IMR-90 (cell line): ENCODE measurements around the gene PPP2R5E. TPM values are rescaled to one million over a fixed set of nuclear protein-coding genes. Genes with fewer than 3 reads are reported as not detected.

Experiments
- ATAC-seq: fragments of 200-7000 bp; cut with Tn5 transposase; 2 replicates; pipeline ENCODE4 v1.9.1; 2020; ENCODE audit warnings: low read depth, mild to moderate bottlenecking, moderate library complexity
- BruUV-seq: library from RNA; stranded (reverse); fragments of 400-500 nt; replicated peaks from 2 replicates; lab custom pipeline; 2021; lab: Mats Ljungman, UMichigan
- CTCF ChIA-PET: fragments of 300-600 bp; formaldehyde crosslinking; extraction: SDS; loops from one replicate; lab custom pipeline; 2021; ENCODE audit warnings: antibody characterized with exemption; lab: Yijun Ruan, JAX
- POLR2A ChIA-PET: fragments of 300-600 bp; sonication (Branson Sonifier 250); formaldehyde crosslinking; loops from one replicate; lab custom pipeline; 2022; ENCODE audit warnings: antibody characterized with exemption; ENCODE audit not compliant: unreplicated experiment; lab: Charles Lee
- DNase-seq: peaks from one replicate; pipeline ENCODE4 v3.0.0; 2013
- H2AFZ ChIP-seq: replicated peaks from 2 replicates; pipeline ENCODE3; 2013; ENCODE audit warnings: low read length, mild to moderate bottlenecking; ENCODE audit not compliant: poor library complexity
- H2AK5ac ChIP-seq: 2 replicates; pipeline ENCODE4 v1.6.1; 2013; ENCODE audit warnings: low read depth, low read length, inconsistent platforms
- H2AK9ac ChIP-seq: replicated peaks from 2 replicates; pipeline ENCODE3; 2013; ENCODE audit warnings: mild to moderate bottlenecking, low read depth, low read length, moderate library complexity; ENCODE audit not compliant: poor library complexity
- H2BK120ac ChIP-seq: 2 replicates; pipeline ENCODE4 v1.6.1; 2013; ENCODE audit warnings: low read depth, low read length, inconsistent platforms
- H2BK15ac ChIP-seq: 3 replicates; pipeline ENCODE4 v1.6.1; 2013; ENCODE audit warnings: low read depth, low read length, inconsistent platforms
- H2BK20ac ChIP-seq: 2 replicates; pipeline ENCODE4 v1.6.1; 2013; ENCODE audit warnings: low read depth, mild to moderate bottlenecking, inconsistent platforms, low read length, moderate library complexity
- H2BK5ac ChIP-seq: 2 replicates; pipeline ENCODE4 v1.6.1; 2013; ENCODE audit warnings: mild to moderate bottlenecking, low read depth, low read length, inconsistent platforms; ENCODE audit not compliant: poor library complexity, severe bottlenecking
- H3K14ac ChIP-seq: replicated peaks from 2 replicates; pipeline ENCODE4 v1.6.1; 2013; ENCODE audit warnings: low read depth, low read length, inconsistent platforms
- H3K18ac ChIP-seq: 2 replicates; pipeline ENCODE4 v1.6.1; 2013; ENCODE audit warnings: low read depth, low read length, control low read depth
- H3K23ac ChIP-seq: 2 replicates; pipeline ENCODE4 v1.6.1; 2013; ENCODE audit warnings: low read depth, low read length, inconsistent platforms
- H3K27ac ChIP-seq: 2 replicates; pipeline ENCODE4 v1.5.1; 2013; ENCODE audit warnings: mild to moderate bottlenecking, control low read depth, low read length; ENCODE audit not compliant: insufficient read depth
- H3K27me3 ChIP-seq: 2 replicates; pipeline ENCODE4 v1.6.1; 2013; ENCODE audit warnings: low read length; ENCODE audit not compliant: control insufficient read depth, insufficient read depth
- H3K36me3 ChIP-seq: 2 replicates; pipeline ENCODE4 v1.6.1; 2013; ENCODE audit warnings: low read length, mixed read lengths; ENCODE audit not compliant: control insufficient read depth, insufficient read depth
- H3K4ac ChIP-seq: 2 replicates; pipeline ENCODE4 v1.6.1; 2013; ENCODE audit warnings: low read depth, low read length, inconsistent platforms
- H3K4me1 ChIP-seq: 2 replicates; pipeline ENCODE4 v1.6.1; 2013; ENCODE audit warnings: low read length, mixed read lengths; ENCODE audit not compliant: control insufficient read depth, insufficient read depth
- H3K4me2 ChIP-seq: 2 replicates; pipeline ENCODE4 v1.6.1; 2013; ENCODE audit warnings: low read depth, mild to moderate bottlenecking, control low read depth, low read length, moderate library complexity
- H3K4me3 ChIP-seq: 2 replicates; pipeline ENCODE4 v1.5.1; 2013; ENCODE audit warnings: low read depth, mild to moderate bottlenecking, control low read depth, low read length, moderate library complexity; ENCODE audit not compliant: insufficient read depth
- H3K56ac ChIP-seq: 2 replicates; pipeline ENCODE4 v1.6.1; 2013; ENCODE audit warnings: low read length, inconsistent platforms; ENCODE audit not compliant: insufficient read depth; ENCODE audit errors: extremely low read depth
- H3K79me1 ChIP-seq, 2 experiments: 2 replicates each; pipeline ENCODE4 v1.6.1; 2013; ENCODE audit warnings: low read length in 2 of 2, inconsistent platforms in 1 of 2, low read depth in 1 of 2
- H3K9ac ChIP-seq: 2 replicates; pipeline ENCODE4 v1.6.1; 2013; ENCODE audit warnings: low read depth, low read length, control low read depth
- H3K9me1 ChIP-seq: 2 replicates; pipeline ENCODE4 v1.6.1; 2013; ENCODE audit warnings: low read length, inconsistent platforms; ENCODE audit not compliant: insufficient read depth
- H3K9me3 ChIP-seq: 2 replicates; pipeline ENCODE4 v1.6.1; 2013; ENCODE audit warnings: low read length; ENCODE audit not compliant: control insufficient read depth, insufficient read depth
- H4K20me1 ChIP-seq: 2 replicates; pipeline ENCODE4 v1.6.1; 2013; ENCODE audit warnings: low read length, inconsistent platforms; ENCODE audit not compliant: insufficient read depth
- H4K5ac ChIP-seq: 2 replicates; pipeline ENCODE4 v1.6.1; 2013; ENCODE audit warnings: mild to moderate bottlenecking, low read depth, low read length, control low read depth
- H4K8ac ChIP-seq, 2 experiments: 2 replicates each; pipeline ENCODE4 v1.6.1; 2013; ENCODE audit warnings: low read depth in 2 of 2, low read length in 2 of 2, control low read depth in 1 of 2, inconsistent platforms in 1 of 2
- H4K91ac ChIP-seq: 2 replicates; pipeline ENCODE4 v1.6.1; 2013; ENCODE audit warnings: low read depth, low read length, inconsistent platforms; ENCODE audit not compliant: insufficient read depth
- BHLHE40 ChIP-seq: fragments of 150-350 bp; IDR thresholded peaks from 2 replicates; pipeline ENCODE4 v1.6.1; 2016; ENCODE audit warnings: mild to moderate bottlenecking, low read depth, low read length
- CEBPB ChIP-seq: IDR thresholded peaks from 2 replicates; pipeline ENCODE4 v1.6.1; 2012; ENCODE audit warnings: low read depth, low read length, improper control_type of control experiment
- CHD1 ChIP-seq: IDR thresholded peaks from 2 replicates; pipeline ENCODE4 v1.6.1; 2012; ENCODE audit warnings: low read depth, low read length, improper control_type of control experiment
- FOS ChIP-seq: fragments of 150-350 bp; IDR thresholded peaks from 2 replicates; pipeline ENCODE4 v1.6.1; 2016; ENCODE audit warnings: low read depth, low read length
- MAFK ChIP-seq: IDR thresholded peaks from 2 replicates; pipeline ENCODE4 v1.6.1; 2012; ENCODE audit warnings: low read depth, low read length, improper control_type of control experiment
- MAZ ChIP-seq: IDR thresholded peaks from 2 replicates; pipeline ENCODE4 v1.6.1; 2012; ENCODE audit warnings: low read depth, mild to moderate bottlenecking, low read length, improper control_type of control experiment, moderate library complexity, borderline replicate concordance
- MXI1 ChIP-seq: IDR thresholded peaks from 2 replicates; pipeline ENCODE4 v1.6.1; 2012; ENCODE audit warnings: low read depth, mild to moderate bottlenecking, low read length, moderate library complexity, borderline replicate concordance
- NFE2L2 ChIP-seq: fragments of 150-350 bp; IDR thresholded peaks from 2 replicates; pipeline ENCODE4 v1.6.1; 2016; ENCODE audit warnings: low read depth, mild to moderate bottlenecking, low read length
- POLR2A ChIP-seq: IDR thresholded peaks from 2 replicates; pipeline ENCODE4 v1.6.1; 2012; ENCODE audit warnings: mild to moderate bottlenecking, low read depth, low read length
- RAD21 ChIP-seq: IDR thresholded peaks from 2 replicates; pipeline ENCODE4 v1.6.1; 2012; ENCODE audit warnings: low read length, improper control_type of control experiment
- RCOR1 ChIP-seq: IDR thresholded peaks from 2 replicates; pipeline ENCODE4 v1.6.1; 2012; ENCODE audit warnings: mild to moderate bottlenecking, low read length, improper control_type of control experiment; ENCODE audit not compliant: insufficient replicate concordance
- RFX5 ChIP-seq: IDR thresholded peaks from 2 replicates; pipeline ENCODE4 v1.8.0; 2012; ENCODE audit warnings: low read depth, mild to moderate bottlenecking, low read length, moderate library complexity
- SMC3 ChIP-seq: fragments of 150-350 bp; IDR thresholded peaks from 2 replicates; pipeline ENCODE4 v1.6.1; 2016; ENCODE audit warnings: low read depth, mild to moderate bottlenecking, antibody characterized with exemption, low read length, moderate library complexity
- WGBS, 2 experiments: methylation state at CpG; one replicate each; pipeline versions ENCODE4 v1.1.5 to v1.1.7; 2013; ENCODE audit warnings: missing lambda C conversion rate in 2 of 2; ENCODE audit not compliant: insufficient read length in 1 of 2; ENCODE audit errors: extremely low coverage in 2 of 2; 5-methylcytosine and 5-hydroxymethylcytosine counted together
- dilution Hi-C: fragments of 300-500 bp; cut with HindIII; formaldehyde crosslinking; loops from one replicate; pipeline ENCODE4 v1.14.3; 2018; ENCODE audit warnings: low sequenced_read_pairs; ENCODE audit not compliant: unreplicated experiment
- in situ Hi-C: fragments of 300-500 bp; cut with MboI; formaldehyde crosslinking; loops from 3 replicates; pipeline ENCODE4 v1.14.3; 2019; ENCODE audit warnings: low sequenced_read_pairs, inconsistent platforms, mixed read lengths
- intact Hi-C: fragments of 100-400 bp; cut with micrococcal nuclease; formaldehyde crosslinking; loops from 2 replicates; pipeline ENCODE4 v1.10.0; 2022
- polyA plus RNA-seq, 3 experiments: library from polyadenylated mRNA; depleted of rRNA; stranded (reverse); fragments of >200 nt; gene quantifications; 2 replicates each; pipeline ENCODE4 v1.2.3, GENCODE V29; 2012; ENCODE audit warnings: low replicate concordance in 1 of 3
- total RNA-seq: library from RNA; depleted of rRNA; stranded (reverse); fragments of >200 nt; gene quantifications from 2 replicates; pipeline ENCODE4 v1.2.3, GENCODE V29; 2012
- TF ChIP-seq, protein P1 (sequence below): fragments of 150-350 bp; IDR thresholded peaks from 2 replicates; pipeline ENCODE4 v1.6.1; 2017; ENCODE audit warnings: mild to moderate bottlenecking, antibody characterized with exemption, low read length, low read depth
- TF ChIP-seq, protein P2 (sequence below): fragments of 150-350 bp; IDR thresholded peaks from 2 replicates; pipeline ENCODE4 v1.6.1; 2016; ENCODE audit warnings: low read depth, mild to moderate bottlenecking, low read length, moderate library complexity, borderline replicate concordance
- TF ChIP-seq, protein P3 (sequence below): conservative IDR thresholded peaks from 2 replicates; pipeline ENCODE4 v1.5.1; 2012; ENCODE audit warnings: mild to moderate bottlenecking, low read depth, low read length, improper control_type of control experiment

Gene PPP2R5E
- total and polyA plus RNA-seq, 2 of the 4 experiments (the other 2 are of a cell fraction) = 9.7 to 12.2 TPM

DNA sequence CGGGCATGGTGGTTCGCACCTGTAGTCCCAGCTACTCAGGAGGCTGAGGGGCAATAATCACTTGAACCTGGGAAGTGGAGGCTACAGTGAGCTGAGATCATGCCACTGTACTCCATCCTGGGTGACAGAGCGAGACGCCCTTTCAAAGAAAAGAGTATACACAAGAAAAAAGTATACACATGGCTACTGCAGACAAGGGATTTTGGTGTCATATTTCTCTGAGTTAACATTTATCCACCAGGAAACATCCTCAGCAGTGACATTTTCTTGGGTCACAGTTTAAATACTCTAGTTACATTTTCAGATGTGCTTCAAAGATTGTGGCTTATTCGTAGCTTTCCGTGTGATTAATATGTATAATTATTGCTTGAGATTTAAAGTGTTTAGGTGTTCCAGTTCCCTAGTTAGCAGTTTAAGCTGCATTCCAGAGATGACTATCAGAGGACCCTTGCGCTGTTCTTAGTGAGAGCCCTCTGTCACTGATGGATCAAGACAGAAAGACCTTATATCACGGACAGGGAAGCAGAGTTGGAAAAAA lies 4.7 kb upstream of the PPP2R5E start:
- H2BK5ac ChIP-seq = no peak overlapping the region
- no peak overlapping the region for H3K18ac ChIP-seq
- H3K14ac ChIP-seq = no peak overlapping the region
- no peaks in the 10 kb centered on the region for H4K20me1 ChIP-seq
- no peak overlapping the region for H4K8ac ChIP-seq
- H3K79me1 ChIP-seq = peaks cover 0 to 7% of the 10 kb centered on the region in 2 experiments; a peak in 2 of 4 replicates
- no peak overlapping the region for H2AFZ ChIP-seq
- H3K56ac ChIP-seq = no peak overlapping the region
- ChIA-PET POLR2A (no interaction called here), CTCF (interaction anchor here (1.0 kb wide), 1 partner anchor 10 kb away, joined by 3 read pairs; no protein-coding TSS in a partner anchor)
- H2BK120ac ChIP-seq = no peak overlapping the region
- DNase-seq = no peak
- no peak overlapping the region for H2AK9ac ChIP-seq
- no peak overlapping the region for H2BK20ac ChIP-seq
- H4K5ac ChIP-seq = no peak overlapping the region
- H3K9me3 ChIP-seq = no peaks in the 10 kb centered on the region
- H3K4me1 ChIP-seq = no peaks in the 10 kb centered on the region
- H3K27me3 ChIP-seq = no peaks in the 10 kb centered on the region
- intact Hi-C loops (loop anchor here (10.0 kb wide), 2 partner anchors 227 to 1383 kb away; no protein-coding TSS in a partner anchor), in situ Hi-C loops (loop anchor here (5.0 kb wide), 1 partner anchor 161 kb away; no protein-coding TSS in a partner anchor), dilution Hi-C loops (no loop called here)
- H3K9me1 ChIP-seq = no peaks in the 10 kb centered on the region
- ATAC-seq = no peak
- no peak overlapping the region for H3K9ac ChIP-seq
- H3K4ac ChIP-seq = no peak overlapping the region
- H4K91ac ChIP-seq = no peak overlapping the region
- H3K4me2 ChIP-seq = no peak overlapping the region
- 50% methylated on average over 1 of the region's 8 CpGs; no CpG with 5 or more reads in 1 of the 2 experiments for WGBS, 2 experiments
- no peak overlapping the region for H3K23ac ChIP-seq
- no peak overlapping the region for H2AK5ac ChIP-seq
- no peak overlapping the region for H2BK15ac ChIP-seq
- TF ChIP-seq RFX5 (no peak), RAD21 (no peak), CEBPB (no peak), POLR2A (no peak), MXI1 (no peak), SMC3 (no peak), MAFK (no peak), RCOR1 (no peak), CHD1 (no peak), MAZ (no peak), FOS (no peak), BHLHE40 (no peak), NFE2L2 (no peak)
- TF ChIP-seq, protein P1, sequence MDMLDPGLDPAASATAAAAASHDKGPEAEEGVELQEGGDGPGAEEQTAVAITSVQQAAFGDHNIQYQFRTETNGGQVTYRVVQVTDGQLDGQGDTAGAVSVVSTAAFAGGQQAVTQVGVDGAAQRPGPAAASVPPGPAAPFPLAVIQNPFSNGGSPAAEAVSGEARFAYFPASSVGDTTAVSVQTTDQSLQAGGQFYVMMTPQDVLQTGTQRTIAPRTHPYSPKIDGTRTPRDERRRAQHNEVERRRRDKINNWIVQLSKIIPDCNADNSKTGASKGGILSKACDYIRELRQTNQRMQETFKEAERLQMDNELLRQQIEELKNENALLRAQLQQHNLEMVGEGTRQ = no peak
- TF ChIP-seq, protein P2, sequence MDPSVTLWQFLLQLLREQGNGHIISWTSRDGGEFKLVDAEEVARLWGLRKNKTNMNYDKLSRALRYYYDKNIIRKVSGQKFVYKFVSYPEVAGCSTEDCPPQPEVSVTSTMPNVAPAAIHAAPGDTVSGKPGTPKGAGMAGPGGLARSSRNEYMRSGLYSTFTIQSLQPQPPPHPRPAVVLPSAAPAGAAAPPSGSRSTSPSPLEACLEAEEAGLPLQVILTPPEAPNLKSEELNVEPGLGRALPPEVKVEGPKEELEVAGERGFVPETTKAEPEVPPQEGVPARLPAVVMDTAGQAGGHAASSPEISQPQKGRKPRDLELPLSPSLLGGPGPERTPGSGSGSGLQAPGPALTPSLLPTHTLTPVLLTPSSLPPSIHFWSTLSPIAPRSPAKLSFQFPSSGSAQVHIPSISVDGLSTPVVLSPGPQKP = no peak
- TF ChIP-seq, protein P3, sequence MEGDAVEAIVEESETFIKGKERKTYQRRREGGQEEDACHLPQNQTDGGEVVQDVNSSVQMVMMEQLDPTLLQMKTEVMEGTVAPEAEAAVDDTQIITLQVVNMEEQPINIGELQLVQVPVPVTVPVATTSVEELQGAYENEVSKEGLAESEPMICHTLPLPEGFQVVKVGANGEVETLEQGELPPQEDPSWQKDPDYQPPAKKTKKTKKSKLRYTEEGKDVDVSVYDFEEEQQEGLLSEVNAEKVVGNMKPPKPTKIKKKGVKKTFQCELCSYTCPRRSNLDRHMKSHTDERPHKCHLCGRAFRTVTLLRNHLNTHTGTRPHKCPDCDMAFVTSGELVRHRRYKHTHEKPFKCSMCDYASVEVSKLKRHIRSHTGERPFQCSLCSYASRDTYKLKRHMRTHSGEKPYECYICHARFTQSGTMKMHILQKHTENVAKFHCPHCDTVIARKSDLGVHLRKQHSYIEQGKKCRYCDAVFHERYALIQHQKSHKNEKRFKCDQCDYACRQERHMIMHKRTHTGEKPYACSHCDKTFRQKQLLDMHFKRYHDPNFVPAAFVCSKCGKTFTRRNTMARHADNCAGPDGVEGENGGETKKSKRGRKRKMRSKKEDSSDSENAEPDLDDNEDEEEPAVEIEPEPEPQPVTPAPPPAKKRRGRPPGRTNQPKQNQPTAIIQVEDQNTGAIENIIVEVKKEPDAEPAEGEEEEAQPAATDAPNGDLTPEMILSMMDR = no peak
- no TSS peak for BruUV-seq
- no peaks in the 10 kb centered on the region for H3K36me3 ChIP-seq
- H3K27ac ChIP-seq = no peak overlapping the region
- no peak overlapping the region for H3K4me3 ChIP-seq
